Measurements from ENCODE around the gene HAUS7. TPM values are rescaled to one million over a fixed set of nuclear protein-coding genes. Genes with fewer than 3 reads are reported as not detected.

Gene HAUS7
- total RNA-seq, 4 donors from 2014 or later: 5.1 to 34.4 (median 27.1) TPM

DNA sequence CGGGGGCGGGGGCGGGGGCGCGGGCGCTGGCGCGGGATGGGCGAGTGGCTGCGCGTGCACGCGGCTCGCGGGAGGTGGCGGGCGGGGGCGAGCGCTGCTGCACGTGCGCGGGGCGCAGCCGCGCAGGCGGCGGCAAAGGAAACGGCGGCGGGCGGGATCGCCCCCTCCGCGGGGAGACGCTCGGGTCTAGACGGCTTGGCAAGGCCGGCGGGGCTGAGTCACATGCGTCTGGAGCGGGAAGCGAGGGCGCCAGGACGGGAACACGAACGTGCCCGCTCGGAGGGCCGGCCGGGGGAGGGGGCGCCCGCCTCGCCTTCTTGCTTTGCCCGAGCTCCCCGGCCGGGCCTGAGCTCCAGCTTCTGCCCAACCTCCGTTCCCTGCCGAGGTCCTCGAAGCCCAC is 4.3 kb upstream of the HAUS7 start:
- intact Hi-C loops (cut with DNase I; ENCODE audit: low total_unique reads): no loop called here
- Histone ChIP-seq H3K27ac (peak overlapping the region; percentile 54 to 70), H3K4me1 (peaks cover 0 to 6% of the 10 kb centered on the region in 2 donors), H3K36me3 (no peaks in the 10 kb centered on the region), H3K9me3 (no peaks in the 10 kb centered on the region), H3K4me3 (peak overlapping the region in 1 of 2 donors; percentile 29), H3K27me3 (no peaks in the 10 kb centered on the region)
- TF ChIP-seq POLR2A (IDR thresholded peaks at IDR 0.05): peak in 1 of 2 donors; percentile 22
- TF ChIP-seq, protein P1, sequence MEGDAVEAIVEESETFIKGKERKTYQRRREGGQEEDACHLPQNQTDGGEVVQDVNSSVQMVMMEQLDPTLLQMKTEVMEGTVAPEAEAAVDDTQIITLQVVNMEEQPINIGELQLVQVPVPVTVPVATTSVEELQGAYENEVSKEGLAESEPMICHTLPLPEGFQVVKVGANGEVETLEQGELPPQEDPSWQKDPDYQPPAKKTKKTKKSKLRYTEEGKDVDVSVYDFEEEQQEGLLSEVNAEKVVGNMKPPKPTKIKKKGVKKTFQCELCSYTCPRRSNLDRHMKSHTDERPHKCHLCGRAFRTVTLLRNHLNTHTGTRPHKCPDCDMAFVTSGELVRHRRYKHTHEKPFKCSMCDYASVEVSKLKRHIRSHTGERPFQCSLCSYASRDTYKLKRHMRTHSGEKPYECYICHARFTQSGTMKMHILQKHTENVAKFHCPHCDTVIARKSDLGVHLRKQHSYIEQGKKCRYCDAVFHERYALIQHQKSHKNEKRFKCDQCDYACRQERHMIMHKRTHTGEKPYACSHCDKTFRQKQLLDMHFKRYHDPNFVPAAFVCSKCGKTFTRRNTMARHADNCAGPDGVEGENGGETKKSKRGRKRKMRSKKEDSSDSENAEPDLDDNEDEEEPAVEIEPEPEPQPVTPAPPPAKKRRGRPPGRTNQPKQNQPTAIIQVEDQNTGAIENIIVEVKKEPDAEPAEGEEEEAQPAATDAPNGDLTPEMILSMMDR (IDR thresholded peaks at IDR 0.05): no peak
- DNase-seq: peak; percentile 77 to 79

DNA sequence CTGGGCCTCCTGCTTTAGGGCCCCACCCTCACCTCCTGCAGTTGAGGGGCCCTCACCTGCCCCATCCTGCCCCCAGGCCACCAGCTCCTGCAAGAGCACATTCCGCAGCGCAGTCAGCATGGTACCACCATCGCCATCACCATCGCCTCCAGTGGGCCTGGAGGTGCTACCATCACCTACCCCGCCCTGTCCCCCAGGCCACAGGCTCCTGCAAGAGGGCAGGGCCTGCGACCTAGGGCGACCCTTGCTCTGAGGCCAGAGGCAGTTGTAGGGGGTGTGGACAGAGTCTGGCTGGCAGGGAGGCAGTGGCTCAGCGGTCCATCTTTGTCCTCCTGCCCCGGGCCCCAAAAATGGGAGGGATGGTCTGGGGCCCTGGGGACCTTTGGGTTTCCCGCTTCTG is 3.9 kb upstream of the HAUS7 start:
- Histone ChIP-seq H3K9me3 (no peaks in the 10 kb centered on the region), H3K4me1 (peaks cover 0 to 6% of the 10 kb centered on the region in 2 donors), H3K36me3 (no peaks in the 10 kb centered on the region), H3K27me3 (no peaks in the 10 kb centered on the region), H3K27ac (peak overlapping the region; percentile 12 to 37), H3K4me3 (no peak overlapping the region)
- DNase-seq: no peak
- no peak for TF ChIP-seq POLR2A (IDR thresholded peaks at IDR 0.05)
- TF ChIP-seq, protein P1 (IDR thresholded peaks at IDR 0.05): no peak
- intact Hi-C loops (cut with DNase I; ENCODE audit: low total_unique reads): no loop called here

DNA sequence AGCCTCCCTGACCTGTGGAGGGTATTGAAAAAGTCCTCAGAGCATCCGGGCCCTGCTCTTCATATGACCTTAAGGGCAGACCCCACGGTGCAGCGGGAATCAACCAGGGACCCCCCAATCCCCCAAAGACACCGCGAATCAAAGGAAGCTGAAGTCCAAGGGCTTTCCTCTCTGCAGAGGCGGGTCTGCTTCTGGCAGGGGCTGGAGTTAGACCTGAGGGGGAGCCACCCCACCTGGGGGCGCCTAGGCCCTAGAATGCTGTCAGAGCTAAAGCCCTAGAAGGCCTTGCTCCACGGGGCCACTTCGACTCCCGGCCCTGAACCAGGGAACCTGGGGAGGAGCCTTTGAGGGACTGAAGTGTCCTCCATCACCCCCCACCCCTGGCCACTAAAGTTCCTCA is 2.8 kb upstream of the HAUS7 start:
- intact Hi-C loops (cut with DNase I; ENCODE audit: low total_unique reads): no loop called here
- TF ChIP-seq, protein P1 (IDR thresholded peaks at IDR 0.05): no peak
- H3K9me3 ChIP-seq: no peaks in the 10 kb centered on the region
- no peaks in the 10 kb centered on the region for H3K27me3 ChIP-seq
- no peaks in the 10 kb centered on the region for H3K36me3 ChIP-seq
- no peak for DNase-seq
- peaks cover 0 to 6% of the 10 kb centered on the region in 2 donors for H3K4me1 ChIP-seq
- no peak overlapping the region for H3K4me3 ChIP-seq
- H3K27ac ChIP-seq: no peak overlapping the region

DNA sequence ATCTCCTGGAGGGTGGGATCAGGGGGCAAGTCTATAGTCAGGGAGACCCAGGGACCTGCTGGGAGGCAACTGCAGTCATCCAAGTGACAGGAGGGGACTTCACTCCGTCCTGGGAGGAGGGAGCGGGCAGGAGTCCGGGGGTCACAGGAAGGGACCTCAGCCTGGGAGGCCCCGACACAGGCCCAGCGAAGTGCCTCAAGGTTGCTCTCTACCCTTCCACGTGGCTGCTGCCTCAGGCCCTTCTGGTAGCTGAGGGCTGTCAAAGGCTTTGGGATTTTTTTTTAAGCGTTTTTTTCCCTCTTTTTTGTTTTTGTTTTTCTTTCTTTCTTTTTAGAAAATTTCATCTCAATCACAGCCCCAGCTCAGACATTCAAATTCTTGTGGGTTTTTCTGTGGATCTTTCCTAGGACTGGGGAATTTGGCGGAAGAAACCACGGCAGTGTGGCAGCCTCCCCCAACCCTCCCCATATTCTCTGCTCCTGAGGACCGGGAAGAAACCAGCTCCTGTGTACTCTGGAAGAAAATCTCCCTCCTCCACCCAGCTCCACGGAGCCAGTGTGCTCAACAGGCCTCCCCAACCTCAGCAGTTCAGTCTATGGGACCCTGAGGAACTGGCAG is 1.4 kb upstream of the HAUS7 start:
- peak overlapping the region; percentile 32 to 56 for H3K27ac ChIP-seq
- no peaks in the 10 kb centered on the region for H3K9me3 ChIP-seq
- DNase-seq: no peak
- no peak overlapping the region for H3K4me3 ChIP-seq
- H3K27me3 ChIP-seq: no peaks in the 10 kb centered on the region
- H3K4me1 ChIP-seq: peaks cover 0 to 6% of the 10 kb centered on the region in 2 donors
- TF ChIP-seq POLR2A (IDR thresholded peaks at IDR 0.05): no peak
- TF ChIP-seq, protein P1 (IDR thresholded peaks at IDR 0.05): no peak
- no peaks in the 10 kb centered on the region for H3K36me3 ChIP-seq
- intact Hi-C loops (cut with DNase I; ENCODE audit: low total_unique reads): no loop called here

DNA sequence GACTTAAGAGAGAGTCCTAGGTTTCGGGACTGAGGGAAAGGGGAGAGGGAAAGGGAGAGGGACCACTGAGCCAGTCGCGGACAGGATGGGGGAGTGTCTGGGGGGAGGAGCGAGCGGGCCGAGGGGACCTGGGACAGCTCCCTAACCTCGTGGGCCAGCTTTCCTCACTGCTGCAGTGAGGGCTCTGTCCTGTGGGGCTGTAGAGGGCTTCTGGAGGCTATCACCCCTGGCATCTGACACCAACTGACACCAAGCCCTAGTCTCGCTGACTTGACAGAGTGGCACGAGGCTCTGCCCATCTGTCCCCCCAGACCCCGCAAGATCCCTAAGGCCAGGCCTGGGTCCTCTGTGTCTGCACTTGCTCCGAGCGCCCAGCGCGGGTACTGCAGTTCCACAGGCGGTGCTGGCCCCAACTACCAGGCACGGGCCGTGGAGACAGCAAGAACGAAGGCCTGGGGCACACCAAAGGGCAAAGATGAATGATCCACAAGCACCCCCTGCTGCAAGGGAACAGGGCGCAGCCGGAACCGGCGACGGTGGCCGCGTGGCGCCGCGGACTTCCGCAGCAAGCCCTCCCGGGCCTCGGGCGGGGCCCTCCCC is 465 bp downstream of the HAUS7 start:
- Histone ChIP-seq H3K9me3 (no peaks in the 10 kb centered on the region), H3K27me3 (no peaks in the 10 kb centered on the region), H3K4me3 (peak overlapping the region; percentile 55 to 65), H3K4me1 (peaks cover 0 to under 1% of the 10 kb centered on the region in 2 donors), H3K36me3 (no peaks in the 10 kb centered on the region), H3K27ac (peak overlapping the region; percentile 41 to 70)
- no peak for DNase-seq
- intact Hi-C loops (cut with DNase I; ENCODE audit: low total_unique reads): no loop called here
- TF ChIP-seq, protein P1 (IDR thresholded peaks at IDR 0.05): no peak
- no peak for TF ChIP-seq POLR2A (IDR thresholded peaks at IDR 0.05)

All from uterus (tissue), 4 donors.